NB4 (cell line): Measurements from ENCODE around the gene GABRB3.
"Not testable (repeated sequence)": the region's sequence is repeated elsewhere in the genome, so short reads cannot be mapped to it uniquely, and the experiment has no call there.

ENCODE experiments used
- DNase-seq: peaks from one replicate; pipeline ENCODE4 v3.0.0; 2010; ENCODE audit warnings: low read depth
- H3K4me3 ChIP-seq: one replicate; pipeline ENCODE4 v1.5.1; 2011; ENCODE audit warnings: mild to moderate bottlenecking, low read depth, low read length, moderate library complexity
- MYC ChIP-seq: IDR thresholded peaks from 2 replicates; pipeline ENCODE4 v1.6.1; 2011; ENCODE audit warnings: low read depth, low read length
- POLR2A ChIP-seq: IDR thresholded peaks from 2 replicates; pipeline ENCODE4 v1.6.1; 2011; ENCODE audit warnings: mild to moderate bottlenecking; ENCODE audit not compliant: insufficient read length; ENCODE audit errors: extremely low read depth
- TF ChIP-seq, protein P1 (sequence below): IDR thresholded peaks from one replicate; pipeline ENCODE4 v1.5.1; 2012; ENCODE audit warnings: low read depth, low read length
- TF ChIP-seq, protein P2 (sequence below): IDR thresholded peaks from 2 replicates; pipeline ENCODE4 v1.6.1; 2011; ENCODE audit warnings: low read depth, low read length

The GABRB3 gene

DNA sequence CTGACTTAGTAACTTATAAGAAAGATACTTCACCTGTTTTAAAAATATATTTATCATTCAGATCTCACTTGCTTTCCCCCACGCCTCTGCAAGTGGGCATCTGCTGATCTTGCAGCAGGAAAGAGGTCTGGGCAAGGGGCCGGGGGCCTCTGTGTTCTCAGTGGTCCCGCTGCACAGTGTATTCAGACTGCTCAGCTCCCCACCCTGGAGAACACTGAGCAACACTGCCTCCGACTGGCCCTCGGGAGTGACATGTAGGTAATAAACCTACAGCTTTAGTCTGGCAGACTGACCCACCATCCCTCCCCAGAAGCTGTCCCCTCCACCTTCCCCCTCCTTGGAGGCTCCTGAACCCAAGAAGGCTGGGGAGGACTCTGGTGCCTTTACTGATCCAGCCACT lies 43.8 kb downstream of the GABRB3 start:
- no peak for DNase-seq
- TF ChIP-seq, protein P1, sequence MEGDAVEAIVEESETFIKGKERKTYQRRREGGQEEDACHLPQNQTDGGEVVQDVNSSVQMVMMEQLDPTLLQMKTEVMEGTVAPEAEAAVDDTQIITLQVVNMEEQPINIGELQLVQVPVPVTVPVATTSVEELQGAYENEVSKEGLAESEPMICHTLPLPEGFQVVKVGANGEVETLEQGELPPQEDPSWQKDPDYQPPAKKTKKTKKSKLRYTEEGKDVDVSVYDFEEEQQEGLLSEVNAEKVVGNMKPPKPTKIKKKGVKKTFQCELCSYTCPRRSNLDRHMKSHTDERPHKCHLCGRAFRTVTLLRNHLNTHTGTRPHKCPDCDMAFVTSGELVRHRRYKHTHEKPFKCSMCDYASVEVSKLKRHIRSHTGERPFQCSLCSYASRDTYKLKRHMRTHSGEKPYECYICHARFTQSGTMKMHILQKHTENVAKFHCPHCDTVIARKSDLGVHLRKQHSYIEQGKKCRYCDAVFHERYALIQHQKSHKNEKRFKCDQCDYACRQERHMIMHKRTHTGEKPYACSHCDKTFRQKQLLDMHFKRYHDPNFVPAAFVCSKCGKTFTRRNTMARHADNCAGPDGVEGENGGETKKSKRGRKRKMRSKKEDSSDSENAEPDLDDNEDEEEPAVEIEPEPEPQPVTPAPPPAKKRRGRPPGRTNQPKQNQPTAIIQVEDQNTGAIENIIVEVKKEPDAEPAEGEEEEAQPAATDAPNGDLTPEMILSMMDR = no peak
- TF ChIP-seq POLR2A = no peak
- no peak for TF ChIP-seq MYC
- TF ChIP-seq, protein P2, sequence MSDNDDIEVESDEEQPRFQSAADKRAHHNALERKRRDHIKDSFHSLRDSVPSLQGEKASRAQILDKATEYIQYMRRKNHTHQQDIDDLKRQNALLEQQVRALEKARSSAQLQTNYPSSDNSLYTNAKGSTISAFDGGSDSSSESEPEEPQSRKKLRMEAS = no peak
- no peak overlapping the region for H3K4me3 ChIP-seq

DNA sequence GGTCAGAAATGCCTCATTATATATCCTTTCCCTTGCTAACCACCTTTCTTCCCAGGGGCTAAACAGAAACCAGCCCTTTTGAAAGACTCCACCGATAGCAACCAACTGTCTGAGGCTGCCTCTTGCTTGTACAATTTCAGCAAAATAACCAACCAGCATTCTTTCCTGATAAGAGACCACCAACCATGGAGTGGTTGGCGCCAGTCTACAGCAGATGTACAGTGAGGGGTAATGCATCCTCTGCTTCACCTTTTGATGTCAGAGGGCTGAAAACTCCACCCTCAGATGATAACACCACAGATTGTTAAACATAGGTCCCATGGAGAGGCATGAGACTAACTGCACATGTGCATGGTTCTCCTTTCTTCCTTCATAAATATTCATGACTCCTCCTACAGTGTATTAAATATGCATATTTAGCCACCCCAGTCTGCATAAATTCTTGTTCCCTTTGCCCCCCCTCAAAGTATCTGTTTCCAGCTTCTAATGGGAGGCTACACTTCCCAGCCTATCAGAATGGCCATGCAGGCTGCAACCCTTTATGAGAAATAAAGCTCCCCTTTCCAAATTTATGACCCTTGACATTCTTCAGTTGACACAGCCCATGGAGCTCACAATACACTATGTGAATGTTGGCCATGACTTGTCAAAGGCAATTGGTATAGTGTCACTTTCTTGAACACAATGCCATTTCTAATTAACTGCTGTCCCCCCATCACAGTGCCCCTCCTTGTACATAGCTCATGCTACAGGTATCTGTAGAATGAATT lies 48.3 kb downstream of the GABRB3 start:
- TF ChIP-seq MYC = no peak
- no peak for TF ChIP-seq POLR2A
- TF ChIP-seq, protein P2 = no peak
- TF ChIP-seq, protein P1 = no peak
- DNase-seq = no peak
- no peak overlapping the region for H3K4me3 ChIP-seq

DNA sequence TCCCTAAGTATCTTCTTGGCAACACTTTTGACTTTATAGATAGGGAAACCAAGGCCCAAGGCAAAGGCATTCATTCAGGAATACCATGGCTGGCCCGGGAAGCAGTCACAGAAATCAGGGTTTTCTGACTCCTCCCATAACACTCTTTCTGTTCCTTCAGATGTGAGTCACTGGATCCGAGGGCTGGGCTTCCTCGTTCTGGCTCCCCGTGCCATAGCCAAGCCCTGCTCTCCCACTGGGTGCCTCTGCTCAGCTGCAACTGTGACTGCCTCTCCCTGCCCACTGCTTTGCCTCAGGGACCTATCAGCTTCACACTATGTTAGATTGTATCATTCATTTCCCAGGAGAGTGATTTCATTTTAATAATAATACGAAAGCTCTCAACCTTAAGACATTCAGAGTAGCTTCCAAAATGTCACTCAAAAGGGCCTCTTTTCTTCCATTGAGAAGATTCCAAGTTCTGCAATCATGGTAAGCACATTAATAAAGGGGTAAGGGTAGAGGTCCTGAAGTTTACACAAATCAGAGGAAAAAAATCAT lies 50.2 kb downstream of the GABRB3 start:
- no peak for DNase-seq
- TF ChIP-seq, protein P1 = no peak
- TF ChIP-seq, protein P2 = no peak
- TF ChIP-seq MYC = no peak

DNA sequence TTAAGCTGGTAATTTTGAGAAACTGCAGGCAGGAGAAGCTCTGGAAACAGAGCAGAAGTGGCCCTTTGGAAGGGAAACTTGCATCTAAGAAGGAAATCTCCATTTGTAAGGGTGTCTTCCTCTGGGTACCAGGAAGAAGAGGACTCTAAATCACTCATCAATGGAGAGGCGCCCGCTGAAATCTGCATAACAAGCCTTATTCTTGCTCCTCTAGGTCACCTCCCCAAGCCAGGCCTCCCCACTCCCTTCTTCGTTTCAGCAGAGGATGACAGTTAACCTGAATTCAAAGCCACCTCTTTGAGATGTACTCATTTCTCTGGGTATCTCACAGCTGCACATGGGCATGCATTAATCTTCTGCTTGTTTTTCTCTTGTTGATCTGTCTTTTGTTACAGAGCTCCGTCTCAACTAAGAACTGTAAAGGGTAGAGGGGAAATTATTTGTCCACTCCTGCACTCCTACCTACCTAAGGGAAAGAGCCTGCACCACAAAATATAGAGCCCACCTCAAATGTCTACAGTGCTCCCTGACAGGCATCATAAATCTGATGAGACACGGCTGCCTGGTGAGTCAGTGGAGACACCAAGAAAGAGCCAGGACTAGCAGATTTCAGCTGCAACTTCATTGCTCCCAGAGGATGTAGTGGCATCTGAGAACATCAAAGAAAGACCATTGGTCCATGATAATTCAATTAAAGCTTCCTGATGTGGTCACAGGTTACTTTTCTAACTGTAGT lies 51.5 kb downstream of the GABRB3 start:
- TF ChIP-seq, protein P2 = no peak
- TF ChIP-seq POLR2A (no peak), MYC (no peak)
- TF ChIP-seq, protein P1 = no peak
- DNase-seq = no peak
- no peak overlapping the region for H3K4me3 ChIP-seq

More for the DNA sequence above, 50.2 kb downstream of the GABRB3 start:
- no peak overlapping the region for H3K4me3 ChIP-seq

DNA sequence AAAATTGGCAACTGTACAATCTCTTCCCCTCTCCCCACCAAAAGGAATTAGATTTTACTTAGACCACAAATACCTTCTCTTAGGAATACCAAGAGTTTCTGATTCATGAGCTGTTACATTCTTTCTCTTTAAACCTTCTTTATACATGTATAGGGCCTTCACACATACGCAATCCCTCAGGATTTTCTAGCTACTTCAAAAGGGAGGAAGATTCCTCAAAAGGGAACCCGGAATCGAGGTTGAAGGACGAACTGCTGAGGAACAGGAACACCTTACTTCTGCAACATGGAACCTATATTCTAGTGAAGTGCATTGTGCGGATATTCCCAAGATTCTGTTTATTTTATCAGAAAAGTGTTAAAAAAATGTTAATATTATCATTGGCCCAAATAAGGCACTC lies 52.3 kb downstream of the GABRB3 start:
- DNase-seq = no peak
- TF ChIP-seq, protein P2 = no peak
- TF ChIP-seq POLR2A (no peak), MYC (no peak)
- TF ChIP-seq, protein P1 = no peak
- no peak overlapping the region for H3K4me3 ChIP-seq

DNA sequence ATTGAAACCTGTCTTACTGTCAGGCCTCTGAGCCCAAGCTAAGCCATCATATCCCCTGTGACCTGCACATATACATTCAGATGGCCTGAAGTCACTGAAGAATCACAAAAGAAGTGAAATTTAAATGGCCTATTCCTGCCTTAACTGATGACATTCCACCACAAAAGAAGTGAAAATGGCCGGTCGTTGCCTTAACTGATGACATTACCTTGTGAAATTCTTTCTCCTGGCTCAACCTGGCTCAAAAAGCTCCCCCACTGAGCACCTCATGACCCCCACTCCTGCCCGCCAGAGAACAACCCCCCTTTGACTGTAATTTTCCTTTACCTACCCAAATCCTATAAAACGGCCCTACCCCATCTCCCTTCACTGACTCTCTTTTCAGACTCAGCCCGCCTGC lies 53.0 kb downstream of the GABRB3 start:
- not testable (repeated sequence) for H3K4me3 ChIP-seq, DNase-seq
